ENCODE results near the gene TTLL5. TPM values are rescaled to one million over a fixed set of nuclear protein-coding genes. Genes with fewer than 3 reads are reported as not detected.

Gene TTLL5
- total and polyA plus RNA-seq, 2 donors (not counting 1 experiment from before 2014, with no cell fraction given), result 16.1 to 23.8 TPM

DNA sequence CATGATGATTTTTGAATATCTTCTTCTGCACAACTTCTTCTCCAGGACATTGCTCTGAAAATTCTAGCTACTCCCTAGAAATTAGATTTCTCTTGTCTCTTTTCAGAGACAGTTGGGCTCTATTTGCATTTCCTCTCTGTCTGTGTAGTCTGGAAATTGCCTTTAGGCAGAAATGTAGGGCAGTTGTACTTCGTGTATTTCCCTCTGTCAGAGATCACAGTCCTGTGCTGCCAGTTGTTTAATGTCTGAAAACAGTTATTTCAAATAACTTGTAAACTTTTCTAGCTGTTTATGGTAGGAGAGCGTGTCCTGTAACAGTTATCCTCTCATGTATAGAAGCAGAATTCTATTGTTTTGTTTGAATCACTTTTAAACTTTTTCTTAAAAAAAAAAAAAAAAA is 86.9 kb downstream of the TTLL5 start:
- no peaks in the 10 kb centered on the region for H3K9me3 ChIP-seq (ENCODE audit: control insufficient read depth, insufficient read depth, low read depth, low read length)
- no peaks in the 10 kb centered on the region for H4K20me1 ChIP-seq (ENCODE audit: control insufficient read depth, extremely low read depth, insufficient read depth, low read length)
- H3K36me3 ChIP-seq (ENCODE audit: control insufficient read depth, insufficient read depth, low read length), result no peaks in the 10 kb centered on the region
- DNase-seq (ENCODE audit: low read depth in 2 of 2), result no peak
- peaks cover 2% of the 10 kb centered on the region for H3K4me1 ChIP-seq (ENCODE audit: control insufficient read depth, extremely low read depth, insufficient read depth, low read length)
- H3K27me3 ChIP-seq (ENCODE audit: control insufficient read depth, insufficient read depth, low read length), result no peaks in the 10 kb centered on the region
- no peak overlapping the region for H3K4me3 ChIP-seq (replicated peaks in 1 of 4; ENCODE audit: control extremely low read depth in 1 of 4, insufficient read depth in 1 of 4, low read depth in 3 of 4, low read length in 4 of 4)
- TF ChIP-seq, protein P1, sequence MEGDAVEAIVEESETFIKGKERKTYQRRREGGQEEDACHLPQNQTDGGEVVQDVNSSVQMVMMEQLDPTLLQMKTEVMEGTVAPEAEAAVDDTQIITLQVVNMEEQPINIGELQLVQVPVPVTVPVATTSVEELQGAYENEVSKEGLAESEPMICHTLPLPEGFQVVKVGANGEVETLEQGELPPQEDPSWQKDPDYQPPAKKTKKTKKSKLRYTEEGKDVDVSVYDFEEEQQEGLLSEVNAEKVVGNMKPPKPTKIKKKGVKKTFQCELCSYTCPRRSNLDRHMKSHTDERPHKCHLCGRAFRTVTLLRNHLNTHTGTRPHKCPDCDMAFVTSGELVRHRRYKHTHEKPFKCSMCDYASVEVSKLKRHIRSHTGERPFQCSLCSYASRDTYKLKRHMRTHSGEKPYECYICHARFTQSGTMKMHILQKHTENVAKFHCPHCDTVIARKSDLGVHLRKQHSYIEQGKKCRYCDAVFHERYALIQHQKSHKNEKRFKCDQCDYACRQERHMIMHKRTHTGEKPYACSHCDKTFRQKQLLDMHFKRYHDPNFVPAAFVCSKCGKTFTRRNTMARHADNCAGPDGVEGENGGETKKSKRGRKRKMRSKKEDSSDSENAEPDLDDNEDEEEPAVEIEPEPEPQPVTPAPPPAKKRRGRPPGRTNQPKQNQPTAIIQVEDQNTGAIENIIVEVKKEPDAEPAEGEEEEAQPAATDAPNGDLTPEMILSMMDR (conservative IDR thresholded peaks at IDR 0.05 in 1 of 2, IDR thresholded peaks at IDR 0.05 in 1 of 2; ENCODE audit: low read depth in 1 of 2, low read length in 2 of 2), result no peak
- H2AFZ ChIP-seq (ENCODE audit: low read length), result no peak overlapping the region
- no peak overlapping the region for H3K27ac ChIP-seq (ENCODE audit: insufficient read depth, low read length)
- H3K9ac ChIP-seq (ENCODE audit: insufficient read depth, low read length), result no peak overlapping the region
- H3K4me2 ChIP-seq (ENCODE audit: extremely low read depth, insufficient read depth, low read length), result no peak overlapping the region
- no peaks in the 10 kb centered on the region for H3K79me2 ChIP-seq (ENCODE audit: control insufficient read depth, insufficient read depth, low read length)

DNA sequence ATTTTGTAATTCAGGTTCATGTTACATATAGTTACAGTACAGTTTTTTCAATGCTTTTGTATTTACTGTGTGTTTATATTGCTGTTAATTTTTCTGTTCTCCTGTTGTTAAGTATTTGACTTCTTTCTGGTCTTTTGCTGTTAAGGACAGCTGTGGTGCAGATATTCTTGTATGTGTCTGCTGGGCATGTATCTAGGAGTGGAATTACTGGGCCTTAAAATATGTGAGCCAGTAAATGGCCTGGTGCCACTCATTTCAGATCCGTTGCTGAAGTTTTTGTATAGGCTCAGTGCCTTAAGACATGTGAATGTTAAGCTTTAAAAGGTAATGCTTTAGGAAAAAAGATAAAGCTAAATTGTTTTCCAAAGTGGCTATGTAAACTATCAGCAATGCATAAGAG is 87.3 kb downstream of the TTLL5 start:
- Histone ChIP-seq H3K9ac (ENCODE audit: insufficient read depth, low read length) (no peak overlapping the region), H3K9me3 (ENCODE audit: control insufficient read depth, insufficient read depth, low read depth, low read length) (no peaks in the 10 kb centered on the region), H3K4me2 (ENCODE audit: extremely low read depth, insufficient read depth, low read length) (no peak overlapping the region), H3K4me1 (ENCODE audit: control insufficient read depth, extremely low read depth, insufficient read depth, low read length) (peaks cover 2% of the 10 kb centered on the region), H3K27ac (ENCODE audit: insufficient read depth, low read length) (no peak overlapping the region), H3K36me3 (ENCODE audit: control insufficient read depth, insufficient read depth, low read length) (no peaks in the 10 kb centered on the region), H4K20me1 (ENCODE audit: control insufficient read depth, extremely low read depth, insufficient read depth, low read length) (no peaks in the 10 kb centered on the region), H2AFZ (ENCODE audit: low read length) (no peak overlapping the region), H3K79me2 (ENCODE audit: control insufficient read depth, insufficient read depth, low read length) (no peaks in the 10 kb centered on the region), H3K4me3 (replicated peaks in 1 of 4; ENCODE audit: control extremely low read depth in 1 of 4, insufficient read depth in 1 of 4, low read depth in 3 of 4, low read length in 4 of 4) (no peak overlapping the region), H3K27me3 (ENCODE audit: control insufficient read depth, insufficient read depth, low read length) (no peaks in the 10 kb centered on the region)
- TF ChIP-seq, protein P1 (conservative IDR thresholded peaks at IDR 0.05 in 1 of 2, IDR thresholded peaks at IDR 0.05 in 1 of 2; ENCODE audit: low read depth in 1 of 2, low read length in 2 of 2), result no peak
- no peak for TF ChIP-seq EZH2 (IDR thresholded peaks at IDR 0.05; ENCODE audit: low read length, missing control alignments)
- peak in 1 of 2 donors; percentile 47 for DNase-seq (ENCODE audit: low read depth in 2 of 2)

DNA sequence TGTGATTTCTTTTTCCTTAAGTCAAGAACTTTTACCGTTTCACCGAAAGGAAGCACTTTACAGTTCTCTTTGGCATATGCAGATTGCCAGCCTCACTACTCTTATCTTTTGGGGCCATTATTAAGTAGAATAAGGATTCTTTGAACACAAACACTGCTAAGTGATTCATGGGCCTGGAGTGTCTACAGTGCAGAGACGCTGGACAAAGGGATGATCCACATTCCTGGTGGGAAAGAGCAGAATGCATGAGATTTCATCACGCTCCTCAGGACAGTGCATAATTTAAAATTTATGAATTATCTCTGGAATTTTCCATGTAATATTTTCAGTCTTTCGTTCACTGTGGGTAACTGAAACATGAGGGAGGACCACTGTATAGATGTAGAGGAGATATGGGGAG is 90.2 kb downstream of the TTLL5 start:
- TF ChIP-seq, protein P1 (conservative IDR thresholded peaks at IDR 0.05 in 1 of 2, IDR thresholded peaks at IDR 0.05 in 1 of 2; ENCODE audit: low read depth in 1 of 2, low read length in 2 of 2), result no peak
- no peak for TF ChIP-seq EZH2 (IDR thresholded peaks at IDR 0.05; ENCODE audit: low read length, missing control alignments)
- no peaks in the 10 kb centered on the region for H3K27me3 ChIP-seq (ENCODE audit: control insufficient read depth, insufficient read depth, low read length)
- no peak overlapping the region for H3K27ac ChIP-seq (ENCODE audit: insufficient read depth, low read length)
- no peaks in the 10 kb centered on the region for H4K20me1 ChIP-seq (ENCODE audit: control insufficient read depth, extremely low read depth, insufficient read depth, low read length)
- H3K4me2 ChIP-seq (ENCODE audit: extremely low read depth, insufficient read depth, low read length), result no peak overlapping the region
- no peak overlapping the region for H3K9ac ChIP-seq (ENCODE audit: insufficient read depth, low read length)
- H3K4me1 ChIP-seq (ENCODE audit: control insufficient read depth, extremely low read depth, insufficient read depth, low read length), result peaks cover 2% of the 10 kb centered on the region
- no peak overlapping the region for H3K4me3 ChIP-seq (replicated peaks in 1 of 4; ENCODE audit: control extremely low read depth in 1 of 4, insufficient read depth in 1 of 4, low read depth in 3 of 4, low read length in 4 of 4)
- H3K9me3 ChIP-seq (ENCODE audit: control insufficient read depth, insufficient read depth, low read depth, low read length), result no peaks in the 10 kb centered on the region
- peak in 1 of 2 donors; percentile 76 for DNase-seq (ENCODE audit: low read depth in 2 of 2)
- no peaks in the 10 kb centered on the region for H3K36me3 ChIP-seq (ENCODE audit: control insufficient read depth, insufficient read depth, low read length)
- no peaks in the 10 kb centered on the region for H3K79me2 ChIP-seq (ENCODE audit: control insufficient read depth, insufficient read depth, low read length)
- no peak overlapping the region for H2AFZ ChIP-seq (ENCODE audit: low read length)
